Measurements from ENCODE around the gene FNDC3A. TPM values are rescaled to one million over a fixed set of nuclear protein-coding genes. Genes with fewer than 3 reads are reported as not detected.
"Not testable (repeated sequence)": the region's sequence is repeated elsewhere in the genome, so short reads cannot be mapped to it uniquely, and the experiment has no call there.

The FNDC3A gene
- total RNA-seq, 1 experiment from 2014 or later, result 19.9 TPM

DNA sequence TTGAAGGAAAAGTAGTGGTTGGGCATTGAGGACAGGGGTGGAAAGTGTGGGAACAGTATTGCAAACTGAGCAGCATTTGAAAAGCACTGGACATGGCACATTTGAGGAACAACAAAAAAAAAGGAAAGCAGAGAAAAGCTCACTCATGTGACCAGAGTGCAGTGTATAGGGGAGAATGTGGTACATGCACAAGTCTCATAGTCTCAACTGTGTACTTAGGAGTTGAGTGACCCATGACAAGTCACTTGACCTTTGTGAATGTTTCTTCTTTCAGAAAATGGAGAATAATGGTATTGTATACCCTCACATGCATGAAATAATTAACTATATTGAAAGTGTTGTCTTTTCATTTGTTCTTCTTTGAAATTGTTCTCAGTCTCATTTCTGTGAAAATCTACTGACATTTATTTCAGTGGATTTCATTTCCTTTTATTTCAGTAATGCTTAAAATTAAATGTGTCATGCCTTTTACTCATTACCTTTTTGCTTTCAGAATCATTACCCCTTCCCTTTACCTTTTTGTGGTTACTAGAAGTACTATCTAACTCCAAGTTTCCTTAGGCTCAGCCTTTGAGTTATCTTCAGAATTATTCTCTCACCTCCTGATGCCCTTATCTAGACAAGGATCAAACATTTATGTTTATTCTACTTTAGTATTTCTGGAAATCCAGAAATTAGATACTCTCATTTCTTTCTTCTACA is 165.3 kb downstream of the FNDC3A start:
- DNase-seq (ENCODE audit: low spot score), result no peak

DNA sequence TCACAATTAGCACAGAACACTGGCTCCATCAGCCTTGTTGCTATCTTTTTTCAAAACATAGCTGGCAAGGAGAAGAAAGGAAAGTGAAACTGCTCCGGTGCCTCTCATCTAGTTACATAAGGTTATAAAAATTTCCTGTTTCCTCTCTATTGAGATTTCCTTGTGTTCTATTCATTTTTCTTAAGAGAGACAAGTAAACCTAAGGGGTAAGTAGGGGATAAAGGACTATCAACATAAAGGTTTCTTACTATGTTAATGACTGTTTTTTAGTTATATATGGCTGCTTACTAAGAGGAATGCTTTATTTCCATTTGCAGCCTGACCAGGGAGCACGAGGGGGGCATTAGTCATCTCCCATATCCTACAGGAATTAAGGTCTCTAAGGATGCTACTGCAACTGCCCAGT is 171.2 kb downstream of the FNDC3A start:
- DNase-seq (ENCODE audit: low spot score), result no peak

DNA sequence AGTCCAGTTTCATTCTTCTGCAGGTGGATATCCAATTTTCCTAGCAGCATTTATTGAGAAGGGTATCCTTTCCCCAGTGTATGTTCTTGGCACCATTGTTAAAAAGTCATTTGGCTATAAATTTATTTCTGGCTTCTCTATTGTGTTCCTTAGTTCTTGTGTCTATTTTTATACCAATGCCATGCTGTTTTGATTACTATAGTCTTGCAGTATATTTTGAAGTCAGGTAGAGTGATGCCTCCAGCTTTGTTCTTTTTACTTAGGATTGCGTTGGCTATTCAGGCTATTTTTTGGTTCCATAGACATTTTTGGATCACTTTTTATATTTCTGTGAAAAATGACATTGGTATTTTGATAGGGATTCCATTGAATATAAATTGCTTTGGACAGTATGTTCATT is 172.7 kb downstream of the FNDC3A start:
- DNase-seq (ENCODE audit: low spot score), result no peak

DNA sequence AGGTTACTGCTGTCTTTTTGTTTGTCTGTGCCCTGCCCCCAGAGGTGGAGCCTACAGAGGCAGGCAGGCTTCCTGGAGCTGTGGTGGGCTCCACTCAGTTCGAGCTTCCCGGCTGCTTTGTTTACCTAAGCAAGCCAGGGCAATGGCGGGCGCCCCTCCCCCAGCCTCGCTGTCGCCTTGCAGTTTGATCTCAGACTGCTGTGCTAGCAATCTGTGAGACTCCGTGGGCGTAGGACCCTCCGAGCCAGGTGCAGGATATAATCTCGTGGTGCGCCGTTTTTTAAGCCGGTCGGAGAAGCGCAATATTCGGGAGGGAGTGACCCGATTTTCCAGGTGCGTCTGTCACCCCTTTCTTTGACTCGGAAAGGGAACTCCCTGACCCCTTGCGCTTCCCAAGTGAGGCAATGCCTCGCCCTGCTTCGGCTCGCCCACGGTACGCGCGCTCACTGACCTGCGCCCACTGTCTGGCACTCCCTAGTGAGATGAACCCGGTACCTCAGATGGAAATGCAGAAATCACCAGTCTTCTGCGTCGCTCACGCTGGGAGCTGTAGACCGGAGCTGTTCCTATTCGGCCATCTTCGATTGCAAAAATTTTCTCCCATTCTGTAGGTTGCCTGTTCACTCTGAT is 182.4 kb downstream of the FNDC3A start:
- DNase-seq (ENCODE audit: low spot score), result not testable (repeated sequence)

DNA sequence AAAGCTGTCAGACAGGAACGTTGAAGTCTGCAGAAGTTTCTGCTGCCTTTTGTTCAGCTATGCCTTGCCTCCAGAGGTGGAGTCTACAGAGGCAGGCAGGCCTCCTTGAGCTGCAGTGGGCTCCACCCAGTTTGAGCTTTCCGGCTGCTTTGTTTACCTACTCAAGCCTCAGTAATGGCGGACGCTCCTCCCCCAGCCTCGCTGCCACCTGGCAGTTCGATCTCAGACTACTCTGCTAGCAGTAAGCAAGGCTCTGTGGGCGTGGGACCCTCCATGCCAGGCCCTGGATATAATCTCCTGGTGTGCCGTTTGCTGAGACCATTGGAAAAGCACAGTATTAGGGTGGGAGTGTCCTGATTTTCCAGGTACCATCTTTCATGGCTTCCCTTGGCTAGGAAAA is 187.4 kb downstream of the FNDC3A start:
- DNase-seq (ENCODE audit: low spot score), result not testable (repeated sequence)

DNA sequence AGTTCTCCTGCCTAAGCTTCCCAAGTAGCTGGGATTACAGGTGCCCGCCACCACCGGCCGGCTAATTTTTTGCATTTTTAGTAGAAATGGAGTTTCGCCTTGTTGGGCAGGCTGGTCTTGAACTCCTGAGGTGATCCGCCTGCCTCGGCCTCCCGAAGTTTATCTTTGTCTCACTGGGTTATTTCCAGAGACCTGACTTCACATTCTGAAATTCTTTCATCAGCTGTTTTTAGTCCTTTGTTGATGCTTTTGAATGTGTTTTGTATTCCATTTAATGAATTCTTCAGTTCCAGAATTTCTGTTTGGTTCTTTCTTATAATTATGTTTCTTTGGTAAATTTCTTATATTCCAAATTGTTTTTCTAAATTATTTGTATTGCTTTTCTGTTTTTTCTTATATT is 189.0 kb downstream of the FNDC3A start:
- DNase-seq (ENCODE audit: low spot score), result no peak

DNA sequence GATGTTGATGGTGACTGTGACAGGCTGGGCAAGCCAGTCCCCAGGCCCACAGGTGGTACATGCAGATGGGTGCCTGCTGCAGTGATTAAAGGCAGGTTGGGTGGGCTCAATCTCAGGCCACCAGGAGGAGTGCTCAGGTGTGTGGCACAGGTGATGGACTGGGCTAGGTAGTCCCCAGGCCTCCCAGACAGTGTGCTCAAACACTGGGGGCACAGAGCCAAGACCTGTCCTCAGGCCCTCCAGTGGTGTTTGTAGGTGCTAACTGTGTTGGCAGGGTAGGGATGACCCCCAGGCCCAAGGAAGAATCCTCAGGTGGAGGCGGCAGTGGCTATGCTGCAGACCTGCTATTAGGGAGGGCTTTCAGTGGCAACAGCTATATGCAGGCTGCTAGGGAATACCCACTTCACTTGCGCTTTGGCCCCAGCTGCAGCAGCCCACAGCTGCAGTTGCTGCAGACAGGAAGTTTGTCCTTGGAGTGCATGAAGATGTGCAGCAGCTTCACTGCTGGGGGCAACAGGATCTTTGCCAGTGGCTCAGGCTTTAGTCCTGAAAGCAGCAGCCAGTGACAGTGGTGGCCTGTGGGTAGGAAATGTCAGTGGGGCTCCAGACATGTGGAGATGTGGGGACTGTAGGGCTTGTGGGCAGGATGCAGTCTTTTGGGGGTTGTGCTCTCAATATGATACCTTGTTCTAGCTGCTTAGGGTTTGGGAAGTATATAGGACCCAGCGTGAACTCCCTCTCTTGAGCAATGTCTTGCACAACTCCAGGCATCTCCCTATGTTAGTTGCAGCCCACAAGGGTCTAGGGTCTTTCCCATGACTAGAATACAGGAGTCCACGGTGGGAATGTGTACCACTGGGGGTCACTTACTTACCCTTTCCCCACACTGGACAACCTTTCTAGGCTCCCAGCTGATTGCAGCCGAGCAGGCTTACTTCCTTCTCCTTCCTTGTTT is 190.4 kb downstream of the FNDC3A start:
- no peak for DNase-seq (ENCODE audit: low spot score)

DNA sequence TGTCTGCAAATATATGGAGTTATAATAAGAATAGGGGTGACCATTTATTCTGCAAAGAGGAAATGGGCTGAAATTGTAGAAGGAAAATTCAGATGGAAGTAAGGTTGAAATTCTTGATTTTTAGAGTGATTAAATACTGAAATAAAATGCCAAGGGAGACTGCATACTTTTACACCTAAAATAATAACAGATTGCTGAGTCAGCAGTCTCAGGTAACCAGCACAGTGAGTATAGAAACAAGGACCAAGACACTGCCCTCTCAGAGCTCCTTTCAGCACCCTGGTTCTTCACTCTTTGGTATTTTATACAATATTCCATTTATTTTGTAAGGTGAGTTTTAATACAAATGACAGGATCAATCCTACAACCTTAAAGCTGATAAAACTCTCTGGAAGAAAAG is 195.6 kb downstream of the FNDC3A start:
- no peak for DNase-seq (ENCODE audit: low spot score)

DNA sequence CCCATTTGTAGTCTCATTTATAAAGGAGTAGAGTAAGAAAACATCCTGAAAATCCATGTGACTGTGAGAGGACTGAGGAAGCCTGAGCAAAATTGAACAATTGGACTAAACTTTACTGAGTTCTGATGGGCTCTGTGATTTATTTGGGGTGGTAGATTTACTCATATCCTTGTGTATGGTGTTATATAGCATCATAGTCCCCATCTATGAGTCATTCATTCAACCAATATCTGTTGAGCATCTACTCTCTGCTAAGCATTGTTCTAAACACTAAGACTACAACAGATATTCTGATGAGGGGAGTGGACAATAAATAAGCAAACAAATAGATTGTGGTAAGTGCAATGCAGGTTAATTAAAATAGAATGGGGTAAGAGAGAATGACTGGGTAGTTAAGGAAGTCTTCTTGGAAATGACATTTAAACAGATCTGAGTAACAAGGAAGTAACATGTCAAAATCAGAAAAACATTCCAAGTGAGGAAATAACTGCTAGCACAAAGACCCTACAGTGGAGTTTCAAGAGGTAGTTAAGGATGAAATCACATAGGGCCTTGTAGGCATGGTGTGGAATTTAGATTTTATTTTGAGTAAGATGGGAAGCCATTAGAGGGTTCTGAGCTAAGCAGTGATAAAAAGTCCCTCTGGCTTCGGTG is 208.1 kb downstream of the FNDC3A start:
- DNase-seq (ENCODE audit: low spot score), result no peak

DNA sequence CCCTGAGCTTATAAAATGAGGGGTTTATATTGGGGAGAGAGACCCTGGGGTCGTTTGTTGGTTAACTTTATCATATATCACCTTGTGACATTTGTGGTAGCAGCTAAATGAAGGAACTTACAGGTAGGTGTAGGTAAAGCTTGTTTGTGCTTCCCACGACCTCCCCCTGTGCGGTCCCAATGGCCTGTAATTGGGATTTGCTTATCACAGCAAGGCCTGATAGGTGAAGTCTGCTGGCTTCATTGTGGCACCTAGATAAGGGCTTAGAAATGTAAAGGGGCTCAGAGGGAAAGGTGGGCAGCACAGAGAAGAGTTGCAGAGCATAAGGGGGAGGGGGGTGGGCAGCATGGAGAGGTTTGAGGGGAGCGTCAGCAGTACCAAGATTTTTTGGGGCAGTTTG is 208.9 kb downstream of the FNDC3A start:
- DNase-seq (ENCODE audit: low spot score), result no peak

DNA sequence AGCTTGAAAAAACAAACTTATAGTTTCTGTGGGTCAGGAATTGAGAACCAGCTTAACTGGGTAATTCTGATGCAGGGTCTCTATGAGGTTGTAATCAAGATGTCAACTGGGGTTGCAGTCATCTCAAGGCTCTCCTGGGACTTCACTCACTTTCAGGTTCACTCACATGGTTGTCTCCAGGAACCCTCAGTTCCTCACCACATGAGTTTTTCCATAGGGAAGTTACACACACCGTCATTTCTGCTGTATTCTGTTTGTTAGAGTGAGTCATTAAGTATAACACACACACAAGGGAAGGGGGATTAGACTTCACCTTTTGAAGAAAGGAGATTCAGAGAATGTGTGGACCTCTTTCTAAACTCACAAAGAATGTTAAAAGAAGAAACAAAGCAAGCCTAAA is 209.6 kb downstream of the FNDC3A start:
- no peak for DNase-seq (ENCODE audit: low spot score)

DNA sequence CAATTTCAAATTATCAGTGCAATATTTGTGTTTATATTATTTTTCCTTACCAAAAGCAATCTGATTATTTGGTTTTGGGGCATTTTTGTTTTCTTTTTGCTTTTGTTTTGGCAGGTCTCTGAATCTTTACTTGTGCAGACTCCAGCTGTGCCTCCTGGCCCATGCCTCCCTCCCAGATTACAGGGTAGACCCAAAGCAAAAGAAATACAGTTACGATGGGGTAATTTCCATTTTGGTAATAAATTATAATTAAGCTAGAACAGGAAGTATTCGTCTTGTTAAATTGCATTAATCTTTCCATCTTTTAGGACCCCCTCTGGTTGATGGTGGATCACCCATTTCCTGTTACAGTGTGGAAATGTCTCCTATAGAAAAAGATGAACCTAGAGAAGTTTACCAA is 215.2 kb downstream of the FNDC3A start:
- DNase-seq (ENCODE audit: low spot score), result no peak

DNA sequence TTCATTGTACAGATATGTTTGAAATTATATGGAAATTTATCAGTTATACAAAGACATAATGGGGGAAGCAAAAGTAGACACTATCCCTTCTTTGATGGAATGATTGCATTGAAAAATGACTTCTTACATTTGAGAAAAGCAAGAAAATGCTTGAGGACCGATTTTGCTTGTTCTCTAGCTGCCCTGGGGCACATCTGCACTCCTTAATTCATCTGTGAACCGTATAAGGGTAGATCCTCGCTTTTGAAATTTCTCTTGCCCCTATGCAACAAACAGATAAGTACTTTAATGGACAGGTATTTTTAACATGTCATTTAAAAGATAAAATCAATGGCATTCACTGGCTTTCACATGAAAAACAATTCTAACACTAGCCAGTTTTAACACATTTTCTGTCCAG is 230.9 kb downstream of the FNDC3A start:
- no peak for DNase-seq (ENCODE audit: low spot score)

DNA sequence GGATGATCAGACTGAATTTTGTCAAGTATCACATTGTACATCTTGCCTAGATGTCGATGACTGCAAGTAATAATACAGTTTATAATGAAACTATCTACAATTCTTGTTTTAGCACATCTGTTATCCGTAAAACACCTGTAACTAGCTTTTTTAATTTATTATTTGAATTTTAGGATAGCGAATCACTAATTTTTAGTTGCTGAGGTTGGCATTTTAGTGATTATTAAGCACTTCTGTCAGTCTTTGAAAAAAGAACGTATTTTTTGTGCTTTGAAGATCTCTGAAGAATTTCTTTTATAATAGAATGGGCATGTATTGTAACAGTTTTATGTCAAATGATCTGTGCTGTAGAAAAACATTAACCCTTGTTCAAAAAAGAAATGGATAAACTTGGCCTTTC is 232.9 kb downstream of the FNDC3A start:
- DNase-seq (ENCODE audit: low spot score), result no peak

DNA sequence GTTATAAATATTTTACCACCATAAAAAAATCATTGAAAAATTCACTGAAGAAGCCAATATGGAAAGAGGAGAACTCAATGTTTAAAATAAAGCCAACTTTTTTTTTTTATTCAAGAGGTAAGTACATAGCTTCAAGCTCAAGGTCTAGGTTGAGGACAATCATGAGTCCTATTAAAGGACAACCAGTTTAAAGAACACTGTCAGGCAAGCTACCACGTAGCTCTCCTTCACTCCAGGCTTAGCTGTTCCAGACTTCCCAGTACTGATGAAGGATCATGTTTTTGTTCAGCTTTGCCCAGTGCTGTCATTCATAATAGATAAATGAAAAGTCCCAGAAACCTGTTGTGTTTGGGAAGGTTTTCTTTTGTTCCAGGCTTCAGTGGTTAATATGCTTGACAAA is 234.4 kb downstream of the FNDC3A start:
- DNase-seq (ENCODE audit: low spot score), result no peak

DNA sequence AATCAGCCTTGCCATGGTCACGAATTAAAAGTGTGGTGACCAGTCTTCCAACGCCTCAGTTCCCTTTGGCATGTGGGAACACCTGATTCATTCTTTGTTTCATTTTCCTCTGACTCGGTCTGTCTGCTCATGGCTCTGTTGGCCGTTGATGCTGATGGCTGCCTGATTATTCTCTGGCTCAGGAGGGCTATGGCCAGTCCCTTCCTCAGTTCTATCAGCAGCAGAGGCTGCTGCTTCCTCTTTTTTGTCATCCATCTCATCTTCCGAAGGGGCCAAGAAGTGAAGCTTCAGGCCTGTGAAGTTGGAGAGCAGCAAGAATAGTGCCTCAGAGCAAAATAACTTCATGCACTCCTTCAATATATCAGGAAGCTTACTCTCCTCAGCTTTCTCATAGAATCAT is 235.0 kb downstream of the FNDC3A start:
- DNase-seq (ENCODE audit: low spot score), result no peak

DNA sequence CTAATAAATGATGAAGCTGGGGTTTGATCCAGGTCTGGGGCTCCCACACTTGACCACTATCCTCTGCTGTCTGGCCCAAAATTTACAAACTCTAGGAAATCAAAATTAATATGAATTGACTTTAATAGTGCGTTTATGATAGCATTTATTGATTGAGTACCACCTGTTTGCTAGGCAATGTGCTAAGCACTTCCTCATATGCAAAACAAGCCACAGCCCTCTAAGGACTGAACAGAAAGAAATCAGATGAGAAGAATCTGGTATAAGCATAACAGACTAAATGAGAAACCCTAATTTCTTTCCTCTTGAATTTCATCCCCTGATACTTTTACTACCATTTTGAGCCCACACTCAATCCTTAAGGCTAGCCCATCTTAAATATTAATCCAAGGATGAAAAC is 237.8 kb downstream of the FNDC3A start:
- no peak for DNase-seq (ENCODE audit: low spot score)

DNA sequence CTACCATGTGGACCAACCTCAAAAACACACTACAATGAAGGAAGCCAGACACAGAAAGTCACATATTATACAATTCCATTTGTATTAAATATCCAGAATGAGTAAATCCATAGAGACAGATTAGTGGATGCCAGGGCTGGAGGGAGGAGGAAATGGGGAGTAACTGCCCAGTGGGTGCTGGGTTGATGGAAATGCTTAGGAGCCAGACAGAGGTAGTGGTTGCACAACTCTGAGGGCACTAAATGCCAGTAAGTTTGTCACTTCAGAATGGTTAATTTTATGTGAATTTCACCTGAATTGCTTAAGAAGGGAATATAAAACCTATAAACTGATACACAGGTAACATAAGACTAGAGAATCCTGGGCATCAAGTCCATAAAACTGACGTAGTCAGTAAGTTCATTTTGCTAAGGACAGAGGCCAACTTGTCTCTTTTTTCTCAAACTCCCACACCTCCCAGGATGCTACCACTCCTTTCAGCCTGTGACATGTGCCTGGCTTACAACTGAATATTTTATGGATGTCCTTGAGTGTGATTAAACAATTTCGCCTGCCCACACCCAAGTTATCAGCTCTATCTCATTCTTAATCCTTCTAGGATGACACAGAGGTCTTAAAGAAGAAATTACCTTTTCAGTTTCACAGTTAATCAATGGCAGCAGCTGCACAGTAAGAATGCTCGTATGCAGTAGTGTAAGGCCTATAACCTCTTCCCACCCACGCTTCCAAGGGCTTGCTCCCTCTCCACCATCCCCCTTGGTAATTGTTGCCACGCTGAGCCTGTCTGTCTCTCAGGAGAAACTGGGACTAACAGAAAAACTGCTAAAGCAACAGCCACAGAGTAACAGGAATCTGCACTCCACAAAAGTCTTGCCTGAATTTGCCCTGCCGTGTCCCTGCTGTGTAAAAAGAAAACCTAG is 238.5 kb downstream of the FNDC3A start:
- DNase-seq (ENCODE audit: low spot score), result no peak

DNA sequence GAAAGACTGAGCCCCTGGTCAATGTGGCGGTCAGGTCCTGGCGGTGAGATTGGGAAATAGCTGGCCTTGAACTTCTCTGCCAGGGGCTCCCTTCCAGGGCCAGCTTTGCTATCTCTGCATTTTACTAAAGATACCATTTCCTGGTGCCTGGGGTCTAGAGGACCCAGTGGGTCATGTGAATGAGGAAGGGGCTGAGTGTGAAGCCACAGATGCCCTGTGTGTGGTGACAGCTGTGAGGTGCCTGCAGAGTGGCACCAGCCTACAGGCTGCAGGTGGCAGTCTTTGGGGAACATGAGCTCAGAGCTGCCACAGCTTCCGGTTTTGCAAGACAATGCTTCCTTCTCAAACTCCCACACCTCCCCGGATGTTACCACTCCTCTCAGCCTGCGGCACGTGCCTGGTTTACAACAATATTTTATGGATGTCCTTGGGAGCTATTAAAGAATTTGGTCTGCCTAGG is 239.2 kb downstream of the FNDC3A start:
- peak; percentile 48 for DNase-seq (ENCODE audit: low spot score)

DNA sequence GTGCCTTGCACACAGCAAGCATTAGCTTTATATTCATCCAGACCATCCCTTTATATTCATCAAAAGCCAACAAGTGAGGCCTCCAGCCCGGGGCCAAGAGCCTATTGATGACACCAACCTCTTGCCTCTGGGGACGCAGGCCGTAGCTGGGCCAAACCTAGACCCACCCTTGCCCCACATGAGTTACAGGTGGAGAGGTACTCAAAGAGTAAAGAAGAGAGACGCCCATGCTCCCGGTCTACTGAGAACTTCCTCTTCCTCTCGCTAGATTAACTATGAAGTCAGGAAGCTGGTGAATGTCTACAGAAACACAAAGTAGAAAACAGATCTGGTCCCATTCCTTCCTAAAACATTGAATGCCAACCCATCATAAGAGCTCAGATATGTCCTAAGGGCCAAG is 240.6 kb downstream of the FNDC3A start:
- DNase-seq (ENCODE audit: low spot score), result no peak

Data from HT-29 (cell line).